OCI-LY7 (cell line): Measurements from ENCODE around the gene HCCS. TPM values are rescaled to one million over a fixed set of nuclear protein-coding genes. Genes with fewer than 3 reads are reported as not detected.

ENCODE experiments used
- Bru-seq: library from RNA; stranded (reverse); fragments of 400-500 nt; gene quantifications from one replicate; lab custom pipeline; 2021; lab: Mats Ljungman, UMichigan
- BruChase-seq, 2 experiments: library from RNA; stranded (reverse); fragments of 400-500 nt; gene quantifications; one replicate each; lab custom pipeline; 2021; lab: Mats Ljungman, UMichigan
- BruUV-seq: library from RNA; stranded (reverse); fragments of 400-500 nt; replicated peaks from 2 replicates; lab custom pipeline; 2021; lab: Mats Ljungman, UMichigan
- CTCF ChIA-PET: fragments of 300-600 bp; sonication (Branson Sonifier 250); formaldehyde crosslinking; loops from one replicate; lab custom pipeline; 2022; ENCODE audit warnings: antibody characterized with exemption; ENCODE audit not compliant: unreplicated experiment; lab: Charles Lee
- POLR2A ChIA-PET: fragments of 300-600 bp; sonication (Branson Sonifier 250); formaldehyde crosslinking; loops from one replicate; lab custom pipeline; 2022; ENCODE audit warnings: antibody characterized with exemption; lab: Charles Lee
- DNase-seq: peaks from one replicate; pipeline ENCODE4 v3.0.0-alpha.2; 2015; ENCODE audit warnings: low spot score
- H2AFZ ChIP-seq: fragments of 200-600 bp; sonication (generic), shearing (Covaris generic); 2 replicates; pipeline ENCODE4 v1.6.1; 2014; ENCODE audit warnings: mild to moderate bottlenecking, antibody characterized with exemption, low read length, moderate library complexity
- H3K27ac ChIP-seq: fragments of 200-600 bp; sonication (generic); 2 replicates; pipeline ENCODE4 v1.5.1; 2014; ENCODE audit warnings: mixed run types, low read depth, mild to moderate bottlenecking, moderate library complexity, low read length, inconsistent platforms; ENCODE audit not compliant: poor library complexity, severe bottlenecking
- H3K36me3 ChIP-seq: fragments of 200-600 bp; sonication (generic); 2 replicates; pipeline ENCODE4 v1.6.1; 2014; ENCODE audit warnings: mild to moderate bottlenecking, antibody characterized with exemption, low read length, moderate library complexity, mixed read lengths; ENCODE audit not compliant: insufficient read depth
- H3K4me1 ChIP-seq: fragments of 200-600 bp; sonication (generic); 2 replicates; pipeline ENCODE4 v1.5.1; 2014; ENCODE audit warnings: mild to moderate bottlenecking, low read length; ENCODE audit not compliant: insufficient read depth, poor library complexity, severe bottlenecking
- H3K4me2 ChIP-seq: fragments of 200-600 bp; sonication (generic); 2 replicates; pipeline ENCODE4 v1.6.1; 2014; ENCODE audit warnings: mild to moderate bottlenecking, low read length
- H3K4me3 ChIP-seq: fragments of 200-600 bp; sonication (generic); 2 replicates; pipeline ENCODE4 v1.5.1; 2014; ENCODE audit warnings: mild to moderate bottlenecking, low read depth, low read length; ENCODE audit not compliant: poor library complexity, severe bottlenecking
- H3K79me2 ChIP-seq: fragments of 200-600 bp; sonication (generic); 2 replicates; pipeline ENCODE4 v1.6.1; 2016; ENCODE audit warnings: low read depth, mild to moderate bottlenecking, low read length, moderate library complexity, mixed read lengths; ENCODE audit not compliant: insufficient read depth
- H3K9me2 ChIP-seq: fragments of 200-600 bp; sonication (generic); 2 replicates; pipeline ENCODE4 v1.6.1; 2016; ENCODE audit warnings: mild to moderate bottlenecking, low read length, mixed read lengths; ENCODE audit not compliant: insufficient read depth
- H3K9me3 ChIP-seq: fragments of 200-600 bp; sonication (generic); 2 replicates; pipeline ENCODE4 v1.6.1; 2014; ENCODE audit warnings: mild to moderate bottlenecking, mixed run types, low read length, mixed read lengths
- H4K20me1 ChIP-seq: fragments of 200-600 bp; sonication (generic); 2 replicates; pipeline ENCODE4 v1.6.1; 2014; ENCODE audit warnings: mild to moderate bottlenecking, antibody characterized with exemption, low read length, moderate library complexity, mixed read lengths; ENCODE audit not compliant: insufficient read depth
- CTCF ChIP-seq: fragments of 200-600 bp; sonication (generic); conservative IDR thresholded peaks from 2 replicates; pipeline ENCODE4 v1.5.1; 2014; ENCODE audit warnings: mild to moderate bottlenecking, antibody characterized with exemption, low read length, moderate library complexity, mixed read lengths
- EZH2phosphoT487 ChIP-seq: fragments of 200-600 bp; sonication (generic); IDR thresholded peaks from 2 replicates; pipeline ENCODE4 v1.6.1; 2018; ENCODE audit warnings: low read depth, borderline replicate concordance, mild to moderate bottlenecking, mixed run types, antibody characterized with exemption, low read length, moderate library complexity, mixed read lengths
- intact Hi-C: fragments of 100-400 bp; cut with micrococcal nuclease; formaldehyde crosslinking; loops from one replicate; pipeline ENCODE4 v1.10.0; 2022; ENCODE audit not compliant: unreplicated experiment
- long read RNA-seq: library from polyadenylated mRNA; stranded (forward); transcript quantifications from one replicate; pipeline ENCODE4 v2.0.0, GENCODE V29; 2022
- total RNA-seq, 2 experiments: library from RNA; depleted of rRNA in 1 of 2; stranded (reverse); fragments of >200 nt in 1 of 2; shearing (Covaris generic) in 1 of 2; gene quantifications; 2 replicates each; pipeline ENCODE4 v1.2.3, GENCODE V29; 2014 to 2022

Gene HCCS
- total RNA-seq (2014; rRNA removed; shearing (Covaris generic)) (11.1 and 16.1 TPM in 2 replicates), total RNA-seq (2022) (20.5 and 25.2 TPM in 2 replicates), Bru-seq, nascent RNA (percentile 81 among the genes with signal in this experiment), BruChase-seq, experiment 1, labeled RNA remaining after a 6-hour chase (percentile 62 among the genes with signal in this experiment), BruChase-seq, experiment 2, labeled RNA remaining after a 2-hour chase (percentile 74 among the genes with signal in this experiment)
- long read RNA-seq, transcript HCCS-202 (7 exons, 1,072 nt) = major isoform, 34 of 43 reads
- long read RNA-seq, partial matches to known transcripts = 1 of 43 reads
- long read RNA-seq, other reads (novel, unspliced or antisense) = 7 of 43 reads

DNA sequence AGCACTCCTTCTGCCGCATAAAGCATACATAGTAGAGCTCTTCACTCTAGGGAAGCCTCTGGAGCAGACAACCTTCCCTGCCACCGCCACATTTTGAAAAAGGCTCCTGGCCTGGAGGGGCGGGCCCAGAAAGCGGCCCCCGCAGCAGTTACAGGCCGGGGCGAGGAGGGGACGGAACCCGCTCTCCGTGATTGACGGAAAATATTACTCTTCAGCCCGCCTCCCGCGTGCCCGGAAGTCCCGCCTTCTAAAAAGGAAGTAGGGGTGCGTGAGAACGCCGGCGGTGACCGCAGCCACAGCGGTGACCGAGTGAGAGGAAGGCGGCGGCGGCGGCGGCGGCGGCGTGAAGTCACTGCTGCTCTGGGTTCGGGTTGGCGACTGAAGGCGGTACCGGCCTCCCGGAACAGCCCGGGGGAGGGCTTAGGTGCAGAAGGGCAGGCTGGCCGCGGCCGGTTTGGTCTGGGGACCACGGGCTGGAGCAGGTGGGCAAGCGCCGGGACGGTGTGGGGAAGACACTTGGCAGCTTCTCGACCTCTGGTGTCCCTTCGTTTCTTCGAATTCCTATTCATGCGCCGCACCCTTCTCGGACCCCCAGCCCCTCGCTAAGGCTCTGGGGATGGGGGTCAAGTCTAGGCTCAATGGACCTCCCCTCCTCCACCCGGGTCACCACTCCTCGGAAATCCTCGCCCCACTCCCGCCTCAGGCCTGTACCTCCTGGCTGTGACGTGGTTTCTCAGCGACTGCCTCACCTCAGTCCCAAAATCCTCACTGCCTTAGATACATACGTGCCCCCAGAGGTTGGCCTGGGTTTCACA lies at the start of gene HCCS:
TSS of gene HCCS (plus strand) at position 296 of the 815 bp plus-strand sequence. CDS start 729 bp downstream, outside the sequence.
- H3K4me2 ChIP-seq = peak within 1 kb of the TSS; percentile 93
- BruUV-seq = no TSS peak
- H3K9me3 ChIP-seq = 0 out of 2 replicates have a peak, but pooled peaks cover 5% of the 10 kb centered on the region
- peaks cover 14% of the 10 kb centered on the region for H4K20me1 ChIP-seq
- peak within 1 kb of the TSS; percentile 62 for H3K27ac ChIP-seq
- peak within 1 kb of the TSS; percentile 95 for H3K4me3 ChIP-seq
- DNase-seq = peak; percentile 85
- CTCF ChIA-PET = no interaction called here
- no peaks in the 10 kb centered on the region for H3K9me2 ChIP-seq
- H3K4me1 ChIP-seq = peaks cover 26% of the 10 kb centered on the region
- H3K79me2 ChIP-seq = peaks cover 52% of the 10 kb centered on the region
- POLR2A ChIA-PET = interaction anchor here (0.5 kb wide), 1 partner anchor 1769 kb away, joined by 4 read pairs; no protein-coding TSS in a partner anchor
- no peak for TF ChIP-seq EZH2phosphoT487
- TF ChIP-seq CTCF = peak; percentile 39; the same call in 1 of the 2 replicates
- H3K36me3 ChIP-seq = peaks cover 32% of the 10 kb centered on the region
- intact Hi-C loops = loop anchor here (1.0 to 10.0 kb wide), 2 partner anchors 254 to 647 kb away; partner anchors contain the start of gene MSL3
- peak within 1 kb of the TSS; percentile 97 for H2AFZ ChIP-seq

DNA sequence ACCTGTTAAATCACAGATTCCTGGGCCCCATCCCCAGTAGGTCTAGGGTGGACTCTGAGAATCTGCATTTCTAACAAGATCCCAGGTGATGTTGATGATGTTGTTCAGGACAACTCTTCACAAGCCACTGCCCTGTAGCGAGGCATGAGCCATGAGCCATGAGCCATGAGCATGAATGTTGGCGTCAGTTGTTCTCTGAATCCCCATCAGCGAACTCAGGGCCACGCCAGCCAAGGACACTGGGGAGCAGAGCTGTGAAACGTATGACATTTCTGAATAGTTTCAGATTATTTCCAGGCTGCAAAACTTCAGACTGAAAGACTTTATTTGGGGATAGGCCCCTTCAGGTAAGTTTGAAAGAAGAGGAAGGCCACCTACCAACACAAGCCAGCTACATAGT lies 46.9 kb upstream of the HCCS start:
- H3K9me2 ChIP-seq = no peaks in the 10 kb centered on the region
- CTCF ChIA-PET = no interaction called here
- H3K4me2 ChIP-seq = no peak overlapping the region
- no TSS peak for BruUV-seq
- no peak overlapping the region for H3K27ac ChIP-seq
- intact Hi-C loops = no loop called here
- no peaks in the 10 kb centered on the region for H3K79me2 ChIP-seq
- H3K9me3 ChIP-seq = no peaks in the 10 kb centered on the region
- H3K4me3 ChIP-seq = no peak overlapping the region
- no peak for DNase-seq
- no peaks in the 10 kb centered on the region for H3K36me3 ChIP-seq
- POLR2A ChIA-PET = no interaction called here
- H4K20me1 ChIP-seq = no peaks in the 10 kb centered on the region
- no peaks in the 10 kb centered on the region for H3K4me1 ChIP-seq
- TF ChIP-seq EZH2phosphoT487 (no peak), CTCF (no peak)
- H2AFZ ChIP-seq = no peak overlapping the region
